Suppressor macrophage treated with lipopolysaccharide for 1 hour (primary cell): Measurements from ENCODE around the gene BCL11A.

ENCODE experiments used
- DNase-seq, 3 donors: peaks; one replicate each; pipeline ENCODE4 v3.0.0-alpha.2; 2020 to 2022

BCL11A gene

DNA sequence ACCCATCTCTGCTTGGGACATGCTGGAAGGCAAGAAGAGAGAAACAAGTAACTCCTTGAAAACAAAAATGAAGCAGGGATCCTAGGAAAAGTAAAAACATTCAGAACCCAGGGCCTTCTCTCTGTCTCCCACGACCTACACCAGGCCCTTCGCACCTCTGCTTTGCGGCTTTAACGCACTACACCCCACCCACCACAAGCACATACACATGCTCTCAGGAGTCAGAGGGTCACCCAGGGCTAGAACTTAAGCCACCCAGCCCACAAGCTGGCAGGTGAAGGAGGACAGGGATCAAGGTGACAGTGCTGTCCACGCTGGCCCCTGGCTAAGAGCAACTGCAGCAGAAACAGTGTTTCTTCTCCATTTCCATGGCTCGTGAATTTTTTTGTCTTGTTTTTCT is 72.2 kb downstream of the BCL11A start:
- no peak for DNase-seq

DNA sequence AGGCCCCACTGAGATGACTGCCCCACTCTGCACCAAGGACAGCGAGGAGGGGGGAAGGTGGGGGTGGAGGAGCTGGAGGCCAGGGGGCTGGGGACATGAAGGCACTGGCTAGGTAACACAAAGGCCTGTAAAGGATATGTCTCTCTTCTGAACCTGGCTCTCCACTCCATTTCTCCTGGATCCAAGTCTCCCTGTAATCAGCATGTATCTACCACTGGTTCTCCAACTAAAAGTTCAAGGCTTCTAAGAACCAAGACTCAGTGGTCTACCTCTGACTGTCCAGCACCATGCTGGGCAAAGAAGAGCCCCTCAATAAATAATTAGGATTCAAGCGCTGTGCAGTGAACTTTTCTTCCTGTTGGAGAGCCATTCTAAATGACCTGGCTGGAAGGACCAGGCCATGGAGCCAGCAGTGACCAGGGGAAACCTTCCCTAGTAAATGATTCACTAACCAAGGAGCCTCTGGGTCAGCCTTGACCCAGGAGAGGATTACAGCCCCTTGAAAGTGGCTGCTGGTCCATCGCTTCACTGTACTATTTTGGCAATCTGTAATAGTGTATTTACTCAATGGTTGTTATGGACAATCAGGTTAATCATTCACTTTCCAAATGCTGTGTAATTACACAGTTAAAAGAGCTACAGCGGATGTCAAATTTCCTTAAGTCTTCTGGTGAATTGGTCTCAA is 73.2 kb downstream of the BCL11A start:
- DNase-seq = no peak

DNA sequence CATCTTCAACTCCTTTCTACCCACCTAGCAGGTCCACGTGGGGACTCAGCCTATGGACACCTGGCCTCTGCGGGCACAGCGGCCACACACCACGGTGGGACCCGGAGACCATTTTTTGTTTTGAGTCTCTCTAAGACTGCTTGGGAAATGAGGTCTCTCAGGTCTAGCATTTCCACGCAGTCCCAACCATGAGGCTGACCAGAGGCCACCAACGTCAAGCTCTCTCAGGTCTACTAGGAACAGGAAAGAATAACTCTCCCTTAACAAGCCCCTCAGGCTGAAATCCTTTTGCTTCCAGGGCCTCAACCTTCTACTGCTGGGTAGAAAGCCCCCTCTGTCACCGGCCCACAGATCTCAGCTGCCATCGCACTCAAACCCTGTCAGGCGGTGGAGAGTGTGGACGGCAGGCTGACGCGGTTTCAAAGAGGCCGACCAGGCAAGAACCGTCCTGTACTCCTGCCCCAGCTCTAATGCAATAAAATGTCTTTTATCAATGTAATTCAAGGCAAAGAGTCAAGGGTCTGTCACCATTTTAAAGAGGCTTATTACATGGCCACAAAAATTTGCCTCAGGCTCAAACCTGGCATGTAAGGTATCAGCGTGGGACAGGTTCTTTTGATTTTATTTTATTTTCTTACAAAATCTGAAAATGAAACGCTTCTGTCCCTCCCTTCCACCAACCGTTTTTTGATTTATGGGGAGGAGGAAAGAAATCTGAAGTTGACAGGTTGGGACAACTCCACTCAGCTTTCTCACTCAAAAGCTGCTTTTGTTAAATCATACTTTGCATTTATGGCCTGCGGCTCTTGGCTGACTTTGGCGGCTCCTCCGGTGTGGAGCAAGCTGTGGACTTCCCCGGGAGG is 74.0 kb downstream of the BCL11A start:
- DNase-seq = no peak

DNA sequence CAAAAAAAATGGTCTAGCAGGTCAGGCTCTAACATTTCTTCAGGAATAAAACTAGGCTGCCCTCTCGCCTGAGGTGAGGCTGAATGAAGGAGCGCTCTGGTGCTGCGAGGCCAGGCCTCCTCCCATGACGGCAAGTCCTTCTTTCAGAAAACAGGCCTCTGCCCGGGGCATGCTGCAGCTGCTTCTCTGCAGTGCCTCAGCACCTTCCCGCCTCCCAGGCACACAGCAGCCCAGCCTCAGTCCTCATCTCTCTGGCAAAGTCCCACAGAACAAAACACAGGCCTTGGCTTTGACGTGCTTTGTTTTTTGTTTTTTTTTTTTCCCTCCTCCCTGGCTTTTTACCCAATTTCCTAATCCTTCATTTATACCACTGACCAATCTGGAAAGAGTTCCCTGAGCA is 74.8 kb downstream of the BCL11A start:
- DNase-seq = no peak

DNA sequence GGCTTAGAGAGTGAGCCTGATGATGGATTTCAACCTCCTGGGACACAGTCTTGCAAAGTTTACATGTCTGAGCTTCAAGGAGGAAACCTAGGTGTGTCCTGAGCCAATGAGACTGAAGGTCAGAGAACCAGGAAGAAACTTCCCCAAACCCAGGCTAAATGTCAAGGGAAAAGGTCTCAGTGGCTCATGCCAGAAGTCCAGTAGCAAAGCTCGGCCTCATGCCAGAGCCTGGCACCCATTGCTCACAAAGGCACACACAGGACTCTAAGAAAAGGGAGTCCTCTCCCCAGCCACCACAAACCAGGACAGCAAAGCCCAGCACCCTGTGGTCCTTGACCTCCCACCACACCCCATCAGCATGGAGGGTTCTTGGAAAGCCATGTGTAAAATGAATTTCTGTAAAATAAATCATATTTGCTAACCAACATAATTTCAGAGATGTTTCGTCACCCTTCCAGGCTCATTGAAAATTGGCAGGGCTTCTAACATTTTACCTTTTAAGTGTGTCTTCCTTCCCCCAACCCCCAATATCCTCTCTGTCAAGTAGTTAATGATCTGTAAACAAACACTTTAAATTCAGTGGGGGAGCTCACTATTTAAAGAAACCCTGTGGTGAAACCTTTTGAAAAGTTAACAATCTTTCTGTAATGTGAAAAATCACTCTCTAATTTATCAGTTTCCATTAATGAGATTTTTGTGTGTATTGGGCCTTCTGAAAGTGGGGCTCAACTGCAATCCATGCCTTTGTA is 77.1 kb downstream of the BCL11A start:
- DNase-seq = no peak

DNA sequence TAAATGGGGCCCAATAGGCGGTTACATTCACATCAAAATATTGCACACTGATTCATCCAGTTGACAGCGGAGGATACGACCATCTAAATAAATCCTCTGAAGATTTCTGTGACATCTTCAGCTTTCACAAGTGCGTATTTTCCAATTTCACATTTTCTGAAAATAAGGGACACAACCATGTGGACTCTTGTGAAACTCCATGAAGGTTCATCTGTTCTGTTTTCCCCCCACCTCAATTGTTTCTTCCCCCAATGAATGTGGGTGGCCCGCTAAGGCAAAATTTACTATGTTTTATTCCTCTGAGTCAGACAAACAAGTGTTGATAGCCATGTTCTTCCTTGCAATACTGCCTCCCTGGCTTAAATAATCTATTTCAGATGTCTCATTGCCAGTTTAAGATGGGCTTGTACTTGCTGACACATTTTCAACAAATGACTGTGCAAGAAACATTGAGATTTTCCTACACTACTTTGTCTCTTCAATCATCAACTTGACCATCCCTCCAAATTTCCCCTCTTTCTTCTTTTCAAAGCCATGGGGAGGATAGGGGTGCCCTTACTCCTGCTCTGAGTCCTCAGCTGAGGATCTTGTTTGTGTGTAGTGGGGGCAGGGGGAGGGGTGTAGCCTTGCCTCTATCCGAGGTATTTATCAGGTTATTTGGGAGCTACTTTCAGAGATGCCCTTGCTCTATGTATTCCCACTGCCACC is 78.2 kb downstream of the BCL11A start:
- peak in 2 of 3 donors; percentile 57 to 66 for DNase-seq

DNA sequence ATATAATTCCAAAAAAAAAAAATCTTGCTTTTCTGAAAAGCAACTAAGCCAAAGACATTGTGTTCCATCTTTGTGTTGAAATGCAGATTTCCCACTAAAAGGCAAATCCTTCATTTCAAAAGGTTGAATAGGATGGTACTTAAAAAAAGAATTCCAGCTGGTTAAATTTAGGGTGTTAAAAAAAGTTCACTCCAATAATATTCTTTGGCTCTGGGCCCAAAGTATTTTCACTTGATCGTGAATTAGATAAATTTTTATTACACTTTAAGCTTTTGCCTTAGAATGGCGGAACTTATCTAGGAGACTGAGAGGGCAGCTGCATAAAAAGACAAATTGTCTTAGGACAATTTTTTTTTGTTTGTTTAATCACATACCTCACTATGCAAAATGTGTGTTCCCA is 79.2 kb downstream of the BCL11A start:
- no peak for DNase-seq

DNA sequence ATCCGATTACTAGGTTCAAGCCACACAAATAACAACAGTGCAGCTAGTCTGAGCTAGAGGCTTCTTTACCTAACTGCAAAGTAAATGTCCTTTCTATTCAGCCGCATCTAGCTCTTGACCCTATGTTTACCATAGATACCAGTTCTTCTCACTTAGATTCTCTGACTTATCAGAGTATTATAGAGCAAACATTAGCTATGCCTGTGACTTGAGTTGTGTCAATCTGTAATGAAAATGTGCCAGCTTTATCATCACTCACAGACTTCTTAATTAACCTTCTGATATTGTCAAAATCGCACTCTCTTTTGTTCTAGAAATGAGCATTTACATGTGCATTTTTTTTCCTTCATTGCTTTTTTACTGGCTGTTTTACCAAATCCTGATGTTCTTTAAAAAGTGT is 79.9 kb downstream of the BCL11A start:
- DNase-seq = no peak

DNA sequence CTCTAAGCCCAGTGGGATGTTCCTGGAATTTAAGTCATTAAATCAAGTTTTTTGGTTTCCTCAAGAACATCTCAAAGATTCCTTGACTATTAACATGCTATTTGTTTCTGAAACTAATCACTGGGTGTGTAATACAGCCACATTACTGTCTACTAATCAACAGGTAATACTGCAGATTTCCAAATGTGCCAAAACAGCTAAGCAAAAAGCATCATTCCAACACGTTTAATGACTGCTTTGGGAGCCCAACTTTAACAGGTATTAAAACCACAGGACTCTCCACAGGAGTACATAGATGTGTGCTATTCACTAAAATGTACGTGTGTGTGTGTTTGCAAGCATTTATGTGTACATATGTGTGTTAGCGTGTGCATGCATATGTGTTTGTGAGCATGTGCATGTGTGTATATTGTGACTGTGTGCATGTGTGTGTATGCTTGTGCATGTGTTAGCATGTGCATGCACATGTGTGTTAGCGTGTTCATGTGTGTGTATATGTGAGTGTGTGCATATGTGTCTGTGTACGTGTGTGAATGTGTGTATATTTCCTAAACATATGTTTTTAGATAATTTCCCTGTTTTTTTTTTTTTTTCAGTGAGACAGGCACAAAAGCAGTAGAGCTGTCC is 80.7 kb downstream of the BCL11A start:
- no peak for DNase-seq

DNA sequence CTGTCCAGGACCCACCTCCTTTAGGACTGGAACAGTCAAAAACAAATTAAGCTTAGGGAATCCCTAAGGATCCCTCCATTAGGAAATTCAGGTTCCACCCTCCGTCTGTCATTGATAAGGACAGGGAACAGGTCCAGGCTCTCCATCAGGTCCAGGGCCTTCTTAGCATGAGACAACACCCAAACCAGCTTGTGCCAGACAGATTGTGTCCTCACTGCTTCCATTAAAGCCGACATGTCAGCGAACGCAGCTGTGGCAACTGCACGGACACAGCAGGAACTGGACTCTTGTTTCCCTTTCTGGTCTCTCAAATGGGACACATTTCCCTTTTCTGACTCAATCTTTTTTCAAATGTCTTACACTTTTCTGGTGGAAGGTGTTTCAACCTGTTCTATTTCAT is 81.4 kb downstream of the BCL11A start:
- peak; percentile 48 to 57 (median 49) for DNase-seq

DNA sequence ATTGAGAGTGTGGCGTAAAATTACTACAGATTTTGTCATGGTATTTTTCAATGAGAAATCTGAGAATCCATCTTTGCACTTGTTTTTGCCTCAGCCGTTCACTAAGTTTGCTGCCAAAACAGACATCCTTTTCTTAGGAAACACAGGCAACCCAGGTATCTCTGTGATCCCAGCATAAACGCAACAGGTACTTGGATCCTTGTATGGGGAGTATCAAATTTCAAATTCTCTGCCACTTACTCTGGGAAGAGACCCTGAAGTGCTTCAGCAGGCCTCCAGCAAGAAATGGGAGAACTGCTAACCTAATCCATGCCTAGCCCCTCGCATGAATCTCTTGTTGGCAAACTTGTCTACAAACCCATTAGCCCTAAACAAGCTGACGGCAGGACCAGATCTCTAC is 83.1 kb downstream of the BCL11A start:
- no peak for DNase-seq

DNA sequence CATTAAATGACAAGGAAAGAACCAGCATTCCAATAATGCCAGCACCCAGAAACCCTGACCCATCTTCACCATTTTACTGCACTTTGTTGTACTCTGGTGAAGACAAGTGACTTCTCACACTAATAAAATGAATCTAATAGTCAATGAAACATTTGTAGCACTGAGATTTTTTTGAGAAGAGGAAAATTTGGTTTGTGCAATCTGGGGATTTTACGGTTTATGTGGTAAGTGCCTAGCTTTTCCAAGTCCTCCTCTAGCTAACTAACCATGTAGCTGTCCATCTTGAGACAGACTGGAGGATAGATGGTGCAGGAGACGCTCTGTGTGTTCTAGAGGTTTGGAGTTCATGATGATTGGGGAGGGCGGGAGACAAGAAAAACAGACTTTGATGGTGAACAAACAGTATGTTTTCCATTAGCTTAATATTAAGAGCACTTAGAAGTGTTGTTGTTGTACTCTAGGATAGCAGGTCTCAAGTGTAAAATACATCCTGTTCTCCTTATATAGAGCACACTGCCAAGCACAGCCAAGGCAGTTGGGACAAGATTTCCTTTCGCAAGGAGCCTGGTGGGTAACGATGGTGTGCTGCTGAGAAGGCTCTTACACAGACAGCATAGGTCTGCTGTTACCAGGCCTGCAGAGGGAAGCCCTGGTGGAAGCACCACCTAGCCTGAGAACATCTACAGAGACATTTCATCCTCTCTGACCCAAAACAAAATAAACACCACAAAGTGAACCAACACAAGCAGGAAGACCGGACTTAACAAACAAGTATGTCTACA is 83.7 kb downstream of the BCL11A start:
- peak in 2 of 3 donors; percentile 63 to 72 for DNase-seq

DNA sequence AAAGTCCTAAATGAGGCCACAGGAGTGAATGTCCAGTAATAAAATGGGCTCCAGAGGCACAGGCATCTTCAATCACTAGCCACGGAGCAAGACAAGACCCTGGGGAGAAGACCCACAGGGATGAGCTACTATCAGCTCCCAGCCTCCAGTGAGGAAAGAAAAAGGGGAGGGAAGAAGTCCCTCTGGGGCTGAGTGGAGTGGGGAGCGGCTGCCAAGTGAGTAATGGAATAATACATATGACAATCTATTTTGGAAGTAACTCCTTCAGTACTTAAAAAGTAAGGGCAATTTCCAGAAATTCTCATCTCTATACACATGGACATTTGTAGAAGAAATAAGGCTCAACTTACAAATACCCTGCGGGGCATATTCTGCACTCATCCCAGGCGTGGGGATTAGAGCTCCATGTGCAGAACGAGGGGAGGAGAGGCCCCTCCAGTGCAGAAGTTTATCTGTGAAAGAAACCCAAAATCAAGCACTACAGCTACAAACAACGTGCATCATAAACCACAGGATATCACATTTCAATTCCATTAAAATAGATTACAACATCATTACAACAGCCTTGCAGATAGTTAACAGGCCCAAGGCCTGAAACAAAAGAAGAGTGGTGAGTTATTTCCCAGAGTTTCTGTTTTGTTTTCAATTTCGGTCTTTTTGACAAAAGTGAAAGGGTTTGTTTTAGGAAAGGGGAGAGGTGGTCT is 84.9 kb downstream of the BCL11A start:
- DNase-seq = peak in 1 of 3 donors; percentile 54

DNA sequence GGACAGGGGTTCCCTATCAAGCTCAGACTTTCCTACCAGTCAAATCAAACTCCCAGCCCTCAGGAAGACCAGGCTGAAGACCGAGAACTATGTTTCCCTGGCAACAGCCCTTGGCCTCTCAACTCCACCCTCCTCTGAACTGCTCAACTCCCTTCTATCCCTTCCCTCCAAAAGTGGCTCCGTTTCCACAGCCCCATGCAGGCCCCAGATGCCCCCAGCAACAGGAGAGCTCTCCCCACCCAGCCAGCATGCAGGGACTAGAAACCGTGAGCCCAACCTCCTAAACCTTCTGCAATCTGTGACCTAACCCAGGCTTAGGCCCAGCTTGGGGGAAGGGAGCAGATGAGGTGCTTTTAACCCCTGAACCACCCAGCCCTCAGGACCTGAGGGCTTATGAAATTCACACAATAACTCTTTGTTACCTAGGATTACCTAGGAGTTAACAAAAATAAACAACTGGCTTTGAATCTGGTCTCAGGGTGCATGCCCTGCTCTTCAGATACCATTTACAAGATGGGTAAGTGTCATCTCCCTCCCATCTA is 87.2 kb downstream of the BCL11A start:
- DNase-seq = no peak

DNA sequence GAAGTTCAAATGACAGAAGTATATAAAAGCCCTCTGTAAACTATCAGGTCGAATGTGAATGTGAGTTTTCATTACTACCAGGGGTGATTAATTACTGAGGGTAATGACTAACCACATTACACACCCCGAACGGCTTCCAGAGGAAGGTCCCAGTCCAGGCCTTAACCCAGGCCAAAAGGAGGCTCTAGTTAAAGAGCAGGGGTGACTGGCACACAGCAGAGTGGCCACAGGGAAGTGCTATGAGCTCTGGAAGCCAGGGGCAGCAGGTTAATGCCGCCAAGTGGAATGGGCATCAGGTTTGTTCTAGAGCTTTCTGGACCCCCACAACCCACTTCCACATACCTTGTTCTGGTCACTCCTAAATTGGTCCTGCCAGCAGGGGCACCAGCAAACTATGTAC is 87.7 kb downstream of the BCL11A start:
- DNase-seq = peak in 2 of 3 donors; percentile 38 to 39

DNA sequence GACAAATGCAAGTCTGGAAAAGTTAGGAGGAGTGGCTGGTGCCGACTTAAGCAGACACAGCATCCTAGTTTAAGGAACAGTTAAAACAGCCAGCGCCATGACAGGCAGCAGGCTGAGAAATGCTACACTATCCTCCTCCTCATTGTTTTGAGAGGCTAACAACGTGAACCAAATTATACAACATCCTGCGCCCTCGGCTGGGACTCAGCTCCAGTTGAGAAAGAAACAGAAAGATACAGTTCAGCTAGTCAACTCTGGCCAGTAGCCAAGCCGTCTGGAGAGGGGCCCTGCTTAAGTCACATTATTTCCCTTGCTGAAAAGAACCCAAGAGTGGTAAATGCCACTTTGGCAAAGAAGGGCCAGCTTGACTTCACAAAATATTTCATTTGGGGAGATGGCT is 90.2 kb downstream of the BCL11A start:
- no peak for DNase-seq

DNA sequence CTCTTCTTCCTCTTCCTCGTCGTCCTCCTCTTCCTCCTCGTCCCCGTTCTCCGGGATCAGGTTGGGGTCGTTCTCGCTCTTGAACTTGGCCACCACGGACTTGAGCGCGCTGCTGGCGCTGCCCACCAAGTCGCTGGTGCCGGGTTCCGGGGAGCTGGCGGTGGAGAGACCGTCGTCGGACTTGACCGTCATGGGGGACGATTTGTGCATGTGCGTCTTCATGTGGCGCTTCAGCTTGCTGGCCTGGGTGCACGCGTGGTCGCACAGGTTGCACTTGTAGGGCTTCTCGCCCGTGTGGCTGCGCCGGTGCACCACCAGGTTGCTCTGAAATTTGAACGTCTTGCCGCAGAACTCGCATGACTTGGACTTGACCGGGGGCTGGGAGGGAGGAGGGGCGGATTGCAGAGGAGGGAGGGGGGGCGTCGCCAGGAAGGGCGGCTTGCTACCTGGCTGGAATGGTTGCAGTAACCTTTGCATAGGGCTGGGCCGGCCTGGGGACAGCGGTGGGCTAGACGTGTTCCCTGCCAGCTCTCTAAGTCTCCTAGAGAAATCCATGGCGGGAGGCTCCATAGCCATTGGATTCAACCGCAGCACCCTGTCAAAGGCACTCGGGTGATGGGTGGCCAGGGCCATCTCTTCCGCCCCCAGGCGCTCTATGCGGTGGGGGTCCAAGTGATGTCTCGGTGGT is 91.9 kb downstream of the BCL11A start:
- no peak for DNase-seq

DNA sequence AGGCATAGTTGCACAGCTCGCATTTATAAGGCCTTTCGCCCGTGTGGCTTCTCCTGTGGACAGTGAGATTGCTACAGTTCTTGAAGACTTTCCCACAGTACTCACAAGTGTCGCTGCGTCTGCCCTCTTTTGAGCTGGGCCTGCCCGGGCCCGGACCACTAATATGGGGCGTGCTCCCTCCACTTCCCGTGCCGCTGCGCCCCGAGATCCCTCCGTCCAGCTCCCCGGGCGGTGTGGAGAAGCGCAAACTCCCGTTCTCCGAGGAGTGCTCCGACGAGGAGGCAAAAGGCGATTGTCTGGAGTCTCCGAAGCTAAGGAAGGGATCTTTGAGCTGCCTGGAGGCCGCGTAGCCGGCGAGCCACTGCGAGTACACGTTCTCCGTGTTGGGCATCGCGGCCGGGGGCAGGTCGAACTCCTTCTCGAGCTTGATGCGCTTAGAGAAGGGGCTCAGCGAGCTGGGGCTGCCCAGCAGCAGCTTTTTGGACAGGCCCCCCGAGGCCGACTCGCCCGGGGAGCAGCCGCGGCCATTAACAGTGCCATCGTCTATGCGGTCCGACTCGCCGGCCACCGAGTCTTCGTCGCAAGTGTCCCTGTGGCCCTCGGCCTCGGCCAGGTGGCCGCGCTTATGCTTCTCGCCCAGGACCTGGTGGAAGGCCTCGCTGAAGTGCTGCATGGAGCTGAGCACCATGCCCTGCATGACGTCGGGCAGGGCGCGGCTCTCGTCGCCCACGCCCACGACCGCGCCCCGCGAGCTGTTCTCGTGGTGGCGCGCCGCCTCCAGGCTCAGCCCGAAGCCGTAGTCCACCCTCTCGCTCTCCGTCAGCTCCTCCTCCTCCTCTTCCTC is 92.7 kb downstream of the BCL11A start:
- DNase-seq = no peak

DNA sequence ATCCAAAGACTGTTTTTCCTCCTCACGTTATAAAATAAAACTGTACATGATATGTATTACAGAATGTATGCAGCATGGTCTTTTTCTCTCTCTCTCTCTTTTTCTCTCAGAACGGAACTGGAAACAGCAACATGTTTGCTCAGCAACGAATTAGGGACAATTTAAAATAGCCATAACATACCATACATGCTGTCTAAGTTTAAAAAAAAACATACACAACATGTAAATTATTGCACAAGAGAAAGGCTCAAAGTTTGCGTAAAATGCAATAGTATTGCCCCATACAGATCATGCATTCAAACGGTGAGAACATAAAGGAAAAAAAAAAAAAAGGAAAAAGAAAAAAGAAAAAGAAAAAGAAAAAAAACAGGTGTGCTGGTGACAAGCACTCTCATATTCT is 93.6 kb downstream of the BCL11A start:
- DNase-seq = peak in 2 of 3 donors; percentile 44 to 54
